ENCODE data around the gene NHLRC4.

GRCh38 chr16:521381-522210, 45.2 kb upstream of the NHLRC4 start:
- TF ChIP-seq ATF3 (IDR thresholded peaks at IDR 0.05; ENCODE audit: insufficient read depth, low read depth, low read length) (no peak), POLR2A (IDR thresholded peaks at IDR 0.05; ENCODE audit: control extremely low read depth in 1 of 2, low read depth in 2 of 2, low read length in 2 of 2) (no peak), CTCF (IDR thresholded peaks at IDR 0.05; ENCODE audit: control extremely low read depth in 1 of 3, insufficient read depth in 1 of 3, low read depth in 1 of 3, low read length in 3 of 3) (peak; percentile 75 to 83 (median 76))

Measured in H1 (cell line).